GM18507 (cell line): ENCODE results near the gene CHRNA10.
A peak's percentile ranks its signal among the peaks of the same experiment; 100 is the strongest.
"Not testable (repeated sequence)": the region's sequence is repeated elsewhere in the genome, so short reads cannot be mapped to it uniquely, and the experiment has no call there.

Experiments used
- DNase-seq: peaks from one replicate; pipeline ENCODE4 v3.0.0; 2011; ENCODE audit warnings: low read depth; ENCODE audit not compliant: insufficient read length; ENCODE audit errors: extremely low spot score
- FAIRE-seq: peaks from 2 replicates; lab custom pipeline; 2011; peaks lifted over from hg19 to GRCh38; lab: Jason Lieb, UNC

CHRNA10 gene

DNA sequence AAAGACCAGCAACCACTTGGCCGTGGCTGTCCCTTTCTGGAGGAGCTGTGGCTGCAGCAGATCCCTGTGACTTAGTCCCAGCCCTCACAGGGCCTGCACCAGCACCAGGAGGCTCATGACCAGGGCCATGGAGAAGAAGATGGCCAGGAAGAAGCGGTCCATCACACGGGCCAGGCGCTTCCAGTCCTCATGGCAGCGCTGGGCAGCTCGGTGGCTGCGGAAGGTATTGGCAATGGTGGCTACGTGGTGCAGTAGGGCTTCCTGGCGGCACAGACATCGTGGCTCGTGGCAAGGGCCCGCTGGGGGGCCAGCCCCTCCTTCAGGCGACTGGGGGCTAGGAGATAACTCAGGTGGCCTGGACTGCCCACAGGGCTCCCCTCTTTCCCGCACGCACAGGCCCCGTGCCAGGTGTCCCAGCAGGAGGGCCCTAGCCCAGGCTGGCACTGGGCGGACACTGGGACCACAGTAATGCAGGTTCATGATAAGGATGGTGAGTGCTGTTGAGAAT, 5.1 kb downstream of the CHRNA10 start:
- no peak for FAIRE-seq

DNA sequence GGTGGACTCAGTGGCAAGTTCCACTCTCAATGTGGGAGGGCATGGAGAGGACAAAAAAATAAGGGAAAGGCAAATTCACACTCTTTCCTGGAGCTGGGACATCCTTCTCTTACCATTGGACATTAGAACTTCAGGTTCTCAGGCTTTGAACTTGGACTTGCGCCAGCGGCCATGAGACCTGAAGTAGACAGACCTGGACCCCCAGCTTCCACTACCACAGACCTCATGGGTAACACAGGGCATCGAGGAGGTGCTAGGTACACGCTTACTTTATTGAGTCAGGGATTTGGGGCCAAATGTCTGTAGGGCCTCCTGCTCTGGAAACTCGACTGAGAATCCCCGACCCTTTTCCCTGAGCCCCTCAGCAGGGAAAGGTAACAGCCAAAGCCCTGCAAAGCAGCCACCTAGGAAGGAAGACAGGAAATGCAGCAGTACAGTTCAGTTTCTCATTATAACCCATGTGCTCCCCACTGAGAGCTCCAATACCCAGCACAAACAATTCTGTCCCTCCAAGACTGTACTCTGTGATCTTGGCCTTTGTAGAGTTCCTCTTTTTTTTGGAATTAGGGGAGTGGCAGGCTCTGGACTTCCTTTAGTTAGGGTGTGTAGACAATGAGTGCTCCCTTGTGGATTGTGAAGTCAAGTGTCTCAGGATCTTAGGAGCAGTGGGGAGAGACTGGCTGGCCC, 5.7 kb downstream of the CHRNA10 start:
- no peak for DNase-seq
- FAIRE-seq, result no peak

More for the DNA sequence above, 5.1 kb downstream of the CHRNA10 start:
- no peak for DNase-seq

DNA sequence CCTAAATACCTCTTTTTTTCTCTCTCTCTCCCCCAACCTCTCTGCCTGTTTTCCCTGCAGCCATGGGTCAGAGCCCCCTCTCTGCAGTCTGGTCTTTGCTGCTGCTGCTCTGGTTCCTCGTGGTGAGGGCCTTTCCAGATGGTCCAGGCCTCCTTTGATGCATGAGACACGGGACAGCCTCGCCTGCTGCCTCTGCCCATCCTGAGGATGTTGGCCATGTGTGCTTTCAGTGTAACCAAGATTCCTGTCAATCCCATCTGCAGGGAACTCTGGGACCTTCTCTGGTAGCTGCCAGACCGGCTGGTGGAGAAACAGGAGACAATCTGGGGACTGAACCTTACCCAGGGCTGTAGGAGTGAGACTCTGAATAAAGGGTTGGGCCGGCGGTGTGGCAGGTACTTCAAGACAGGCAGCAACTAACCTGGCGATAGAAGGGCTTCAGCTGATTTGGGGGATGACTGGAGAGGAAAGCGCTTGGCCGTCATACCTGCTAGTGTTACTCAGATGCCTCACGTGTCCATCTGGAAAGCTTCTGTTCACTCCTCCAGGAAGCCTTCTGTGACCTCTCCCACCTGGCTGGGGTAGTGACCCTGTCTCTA, 7.1 kb downstream of the CHRNA10 start:
- DNase-seq, result no peak
- no peak for FAIRE-seq

DNA sequence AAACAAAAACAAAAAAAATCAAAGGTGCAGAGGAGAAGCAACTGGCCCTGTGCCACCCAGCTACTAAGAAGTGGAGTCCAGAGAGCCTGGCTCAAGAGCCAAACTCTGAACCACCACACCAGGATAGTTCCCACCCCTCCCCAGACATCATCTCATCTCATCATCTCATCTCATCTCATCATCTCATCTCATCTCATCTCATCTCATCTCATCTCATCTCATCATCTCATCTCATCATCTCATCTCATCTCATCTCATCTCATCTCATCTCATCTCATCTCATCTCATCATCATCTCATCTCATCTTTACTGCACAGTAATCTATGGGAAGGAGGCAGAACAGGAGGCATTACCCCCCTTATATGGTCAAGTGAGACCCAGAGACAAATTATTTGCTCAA, 8.3 kb downstream of the CHRNA10 start:
- FAIRE-seq, result no peak

DNA sequence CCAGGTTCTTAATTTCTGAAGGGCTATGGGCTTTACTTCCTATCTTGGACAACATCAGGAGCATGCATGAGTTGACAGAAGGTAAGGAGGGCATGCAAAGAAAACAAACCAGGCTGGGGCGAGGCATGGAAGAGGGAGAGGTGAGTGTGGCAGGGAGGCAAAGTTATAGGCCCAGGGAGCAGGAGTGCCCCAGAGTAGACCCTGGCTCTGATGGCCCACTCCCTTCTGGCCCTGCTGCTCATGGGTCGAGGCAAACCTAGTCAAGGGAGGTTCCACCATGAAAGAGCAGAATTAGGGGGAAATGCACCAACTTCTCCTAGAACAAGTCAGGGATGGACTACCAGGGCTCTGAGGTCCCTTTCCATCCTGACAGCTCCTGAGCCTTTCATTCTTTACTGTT, 10.2 kb downstream of the CHRNA10 start:
- FAIRE-seq, result no peak
- no peak for DNase-seq

More for the DNA sequence above, 8.3 kb downstream of the CHRNA10 start:
- no peak for DNase-seq

DNA sequence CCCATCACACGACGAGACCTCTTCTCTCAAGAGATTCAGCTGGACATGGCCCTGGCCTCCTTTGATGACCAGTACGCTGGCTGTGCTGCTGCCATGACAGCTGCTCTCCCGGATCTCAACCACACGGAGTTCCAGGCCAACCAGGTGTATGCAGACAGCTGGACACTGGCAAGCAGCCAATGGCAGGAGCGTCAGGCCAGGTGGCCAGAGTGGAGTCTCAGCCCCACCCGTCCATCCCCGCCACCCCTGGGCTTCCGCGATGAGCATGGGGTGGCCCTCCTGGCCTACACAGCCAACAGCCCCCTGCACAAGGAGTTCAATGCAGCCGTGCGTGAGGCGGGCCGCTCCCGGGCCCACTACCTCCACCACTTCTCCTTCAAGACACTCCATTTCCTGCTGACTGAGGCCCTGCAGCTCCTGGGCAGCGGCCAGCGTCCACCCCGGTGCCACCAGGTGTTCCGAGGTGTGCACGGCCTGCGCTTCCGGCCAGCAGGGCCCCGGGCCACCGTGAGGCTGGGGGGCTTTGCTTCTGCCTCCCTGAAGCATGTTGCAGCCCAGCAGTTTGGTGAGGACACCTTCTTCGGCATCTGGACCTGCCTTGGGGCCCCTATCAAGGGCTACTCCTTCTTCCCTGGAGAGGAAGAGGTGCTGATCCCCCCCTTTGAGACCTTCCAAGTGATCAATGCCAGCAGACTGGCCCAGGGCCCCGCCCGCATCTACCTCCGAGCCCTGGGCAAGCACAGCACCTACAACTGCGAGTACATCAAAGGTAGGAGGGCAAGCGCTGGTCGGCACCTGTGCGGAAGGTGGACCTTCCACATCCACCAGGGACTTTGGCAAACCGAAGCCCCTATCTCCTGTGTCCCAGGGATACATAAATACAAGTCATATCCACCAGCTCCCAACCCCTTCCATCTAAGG, 11.3 kb downstream of the CHRNA10 start:
- DNase-seq, result no peak
- FAIRE-seq, result no peak

DNA sequence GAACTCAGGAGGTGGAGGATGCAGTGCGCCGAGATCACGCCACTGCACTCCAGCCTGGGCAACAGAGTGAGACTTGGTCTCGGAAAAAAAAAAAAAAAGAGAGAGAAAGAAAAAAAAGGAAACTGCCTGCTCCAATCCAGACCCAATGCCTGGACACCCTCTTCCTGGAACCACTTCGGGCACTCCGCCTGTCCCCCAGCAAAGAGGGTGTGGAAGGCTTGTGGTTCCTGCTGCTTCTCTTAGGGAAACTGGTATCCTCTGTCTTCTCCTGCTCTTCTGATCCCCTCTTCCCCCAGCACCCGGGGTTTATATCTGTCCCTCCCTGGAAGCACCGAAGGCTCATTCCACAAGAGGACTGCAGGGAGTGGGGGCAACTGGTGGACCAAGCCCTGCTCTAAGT, 12.9 kb downstream of the CHRNA10 start:
- FAIRE-seq, result no peak
- no peak for DNase-seq

DNA sequence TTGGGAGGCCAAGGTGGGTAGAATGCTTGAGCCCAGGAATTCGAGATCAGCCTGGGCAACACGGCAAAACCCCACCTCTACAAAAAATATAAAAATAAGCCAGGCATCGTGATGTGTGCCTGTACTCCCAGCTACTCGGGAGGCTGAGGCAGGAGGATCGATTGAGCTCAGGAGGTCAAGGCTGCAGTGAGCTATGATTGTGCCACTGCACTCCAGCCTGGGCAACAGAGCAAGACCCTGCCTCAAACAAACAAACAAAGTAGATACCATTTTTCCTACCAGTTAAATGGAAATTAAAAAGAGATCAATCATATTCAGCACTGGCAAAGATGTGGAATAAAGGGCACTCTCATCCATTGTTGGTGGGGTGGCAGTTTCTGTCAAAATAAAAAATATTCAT, 13.9 kb downstream of the CHRNA10 start:
- not testable (repeated sequence) for DNase-seq, FAIRE-seq

DNA sequence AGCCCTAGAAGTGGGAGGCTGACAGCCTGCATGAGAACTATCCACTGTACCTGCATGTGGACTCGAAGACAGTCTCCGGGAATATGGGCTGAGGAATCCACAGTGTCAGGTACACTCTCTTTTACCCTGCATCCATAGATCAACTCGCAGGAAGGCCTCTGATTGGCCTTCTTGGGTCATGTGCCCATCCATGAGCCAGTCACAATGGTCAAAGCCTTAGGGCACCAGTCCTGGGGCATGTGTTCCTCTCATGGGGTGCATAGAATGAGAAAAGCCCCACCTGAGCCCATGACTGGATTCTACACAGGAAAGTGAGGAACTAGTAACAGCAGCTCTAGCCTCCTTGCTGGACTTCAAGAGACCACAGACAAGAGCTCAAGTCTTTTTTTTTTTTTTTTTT, 15.6 kb downstream of the CHRNA10 start:
- FAIRE-seq (no peak), DNase-seq (no peak)

DNA sequence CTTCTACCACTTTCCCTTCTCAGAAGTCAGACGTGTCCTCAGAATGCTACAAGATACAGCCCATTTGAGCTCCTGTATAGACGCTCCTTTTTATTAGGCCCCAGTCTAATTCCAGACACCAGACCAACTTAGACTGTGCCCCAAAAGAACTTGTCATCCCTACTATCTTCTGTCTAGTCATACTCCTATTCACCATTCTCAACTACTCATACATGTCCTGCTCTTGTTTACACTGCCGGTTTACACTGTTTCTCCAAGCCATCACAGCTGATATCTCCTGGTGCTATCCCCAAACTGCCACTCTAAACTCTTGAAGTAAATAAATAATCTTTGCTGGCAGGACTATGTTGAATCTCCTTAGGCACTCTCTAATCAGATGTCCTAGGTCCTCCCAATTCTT, 18.7 kb downstream of the CHRNA10 start:
- not testable (repeated sequence) for FAIRE-seq, DNase-seq

DNA sequence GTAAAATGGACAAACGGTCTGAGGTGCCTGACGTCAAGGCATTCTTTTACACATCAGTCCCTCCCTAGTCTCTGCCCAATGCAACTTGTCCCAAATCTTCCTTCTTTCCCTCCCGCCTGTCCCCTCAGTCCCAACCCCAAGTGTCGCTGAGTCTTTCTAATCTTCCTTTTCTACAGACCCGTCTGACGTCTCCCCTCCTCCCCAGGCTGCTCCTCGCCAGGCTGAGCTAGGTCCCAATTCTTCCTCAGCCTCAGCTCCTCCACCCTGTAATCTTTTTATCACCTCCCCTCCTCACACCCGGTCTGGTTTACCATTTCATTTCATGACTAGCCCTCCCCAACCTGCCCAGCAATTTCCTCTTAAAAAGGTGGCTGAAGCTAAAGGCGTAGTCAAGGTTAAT, 21.8 kb downstream of the CHRNA10 start:
- not testable (repeated sequence) for DNase-seq, FAIRE-seq

DNA sequence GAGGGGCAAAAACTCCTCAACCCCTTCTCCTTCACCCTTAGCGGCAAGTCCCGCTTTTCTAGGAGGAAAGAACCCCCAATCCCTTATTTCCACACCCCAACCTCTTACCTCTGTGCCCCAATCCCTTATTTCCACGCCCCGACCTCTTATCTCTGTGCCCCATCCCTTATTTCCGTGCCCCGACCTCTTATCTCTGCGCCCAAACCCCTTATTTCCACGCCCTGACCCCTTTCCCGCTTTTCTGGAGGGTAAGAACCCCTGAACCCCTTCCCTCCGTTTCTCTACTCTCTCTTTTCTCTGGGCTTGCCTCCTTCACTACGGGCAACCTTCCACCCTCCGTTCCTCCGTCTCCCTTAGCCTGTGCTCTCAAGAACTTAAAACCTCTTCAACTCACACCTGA, 22.3 kb downstream of the CHRNA10 start:
- DNase-seq, FAIRE-seq: not testable (repeated sequence)

DNA sequence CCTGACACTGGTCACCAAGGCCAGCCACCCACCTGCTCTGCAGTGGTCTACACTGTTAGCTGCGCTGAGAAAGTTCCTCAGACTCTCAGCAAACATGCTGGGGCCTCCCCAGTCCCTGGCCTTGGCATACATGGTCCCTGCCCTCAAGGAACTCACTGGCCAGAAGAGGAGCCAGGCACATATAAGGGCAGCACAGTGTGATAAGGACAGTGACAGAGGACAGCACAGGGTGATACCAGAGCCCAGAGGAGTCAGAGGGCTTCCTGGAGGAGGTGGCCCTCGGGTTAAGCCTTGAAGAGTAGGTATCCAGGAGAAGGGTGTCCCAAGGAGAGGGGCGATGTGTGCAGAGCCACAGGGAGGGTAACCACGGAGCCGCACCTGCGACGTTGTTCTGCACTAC, 25.6 kb downstream of the CHRNA10 start:
- DNase-seq, result no peak
- no peak for FAIRE-seq

DNA sequence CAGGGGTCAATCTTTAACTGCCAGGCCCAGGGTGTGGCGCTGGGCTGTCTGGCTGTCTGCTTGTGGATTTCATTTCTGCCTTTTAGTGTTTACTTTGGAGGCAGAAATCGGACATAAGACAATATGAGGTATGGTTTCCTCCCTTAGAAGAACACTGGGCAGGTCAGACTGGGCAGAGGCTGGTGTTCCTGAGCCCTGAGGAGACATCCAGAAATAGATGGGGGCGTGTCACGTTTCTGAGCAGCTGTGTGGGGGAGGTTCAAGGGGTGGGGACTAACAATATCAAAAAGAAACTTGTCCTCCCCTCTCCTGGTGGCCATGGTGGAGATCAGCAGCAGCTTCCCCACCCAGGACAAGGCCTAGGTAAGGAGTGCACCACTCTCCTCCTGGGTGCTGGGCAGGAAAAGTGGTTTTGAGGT, 26.4 kb downstream of the CHRNA10 start, which contains the start of gene ART1:
ART1 (plus strand) TSS at position 312 of the 419 bp plus-strand sequence. CDS start 14,086 bp downstream, outside the sequence.
- DNase-seq (no peak), FAIRE-seq (no peak)

DNA sequence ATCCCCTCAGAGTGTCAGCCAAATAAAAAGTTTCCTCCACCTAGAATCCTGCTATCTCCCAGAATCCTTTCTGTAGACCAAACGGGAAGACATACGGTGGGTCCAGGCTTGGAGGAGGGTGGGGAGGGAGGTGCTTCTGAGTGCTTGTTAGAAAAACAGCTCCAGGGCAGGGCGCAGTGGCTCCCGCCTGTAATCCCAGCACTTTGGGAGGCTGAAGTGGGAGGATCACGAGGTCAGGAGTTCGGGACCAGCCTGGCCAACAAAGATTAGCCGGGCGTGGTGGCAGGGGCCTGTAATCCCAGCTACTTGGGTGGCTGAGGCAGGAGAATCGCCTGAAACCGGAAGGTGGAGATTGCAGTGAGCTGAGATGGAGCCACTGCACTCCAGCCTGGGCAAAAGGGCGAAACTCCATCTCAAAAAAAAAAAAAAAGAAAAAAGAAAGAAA, 28.1 kb downstream of the CHRNA10 start:
- DNase-seq, FAIRE-seq: not testable (repeated sequence)

DNA sequence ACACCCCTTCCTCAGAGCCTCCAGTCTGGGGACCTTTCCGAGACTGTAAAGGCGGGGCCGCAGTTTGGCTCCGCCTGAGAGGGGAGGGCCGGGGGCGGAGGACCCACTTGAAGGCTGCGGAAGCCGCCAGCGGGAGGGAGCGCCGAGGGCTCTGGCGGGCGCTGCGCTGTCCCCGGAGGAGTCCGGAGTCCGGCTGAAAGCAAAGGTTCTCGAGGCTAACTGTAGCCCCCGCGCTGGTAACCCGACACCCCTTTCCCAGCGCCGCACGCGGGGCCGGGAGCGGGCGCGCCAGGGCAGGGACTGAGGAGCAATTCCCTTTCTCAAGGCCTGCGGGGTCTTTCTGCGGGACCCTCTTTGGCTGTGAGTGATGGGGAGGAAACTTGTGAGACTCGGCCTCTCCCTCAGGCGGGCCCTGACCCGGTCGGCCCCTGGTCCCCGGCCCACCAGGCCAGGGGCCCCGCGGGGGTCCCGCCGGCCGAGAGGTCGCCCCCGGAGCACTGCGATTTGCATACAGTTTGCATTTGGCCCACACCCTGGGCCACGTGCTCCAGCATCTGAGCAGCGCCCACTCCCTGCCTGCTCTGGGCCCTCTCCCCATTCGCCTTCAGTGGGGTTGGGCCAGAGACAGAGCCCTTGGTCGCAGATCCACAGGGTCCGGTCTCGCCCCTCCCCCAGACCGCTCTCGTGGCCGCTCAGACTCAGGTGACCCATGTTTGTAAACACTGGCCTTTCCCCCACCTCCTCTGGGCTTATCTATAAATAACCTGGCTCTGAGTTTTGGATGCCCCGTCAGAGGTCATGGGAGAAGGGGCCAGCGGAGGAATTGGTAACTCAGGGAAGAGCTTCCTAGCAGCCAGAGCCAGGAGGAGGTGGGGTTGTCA, 28.9 kb downstream of the CHRNA10 start:
- no peak for FAIRE-seq

DNA sequence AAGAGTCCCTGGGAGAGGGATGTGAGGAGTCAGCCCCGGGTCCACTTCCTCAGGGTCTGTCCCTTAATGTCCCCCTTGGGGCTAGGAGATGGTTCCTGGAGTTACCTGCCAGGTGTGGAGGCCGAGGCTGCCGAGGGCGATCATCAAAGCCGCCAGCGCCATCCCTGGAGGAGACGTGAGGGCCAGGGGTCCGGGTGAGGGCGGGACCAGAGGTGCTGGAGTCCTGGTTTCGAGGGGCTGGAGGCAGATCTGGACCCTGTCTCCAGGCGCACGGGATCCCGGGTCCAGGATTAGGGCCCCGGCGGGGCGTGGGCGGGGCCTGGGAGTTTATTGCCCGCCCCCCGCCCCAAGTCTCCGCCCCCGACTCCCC, 29.5 kb downstream of the CHRNA10 start, which contains the start of gene ART5:
ART5 (minus strand) TSS at position 292 of the 370 bp plus-strand sequence; CDS start at position 162, 130 bp downstream.
- no peak for DNase-seq
- FAIRE-seq, result no peak

More for the DNA sequence above, 28.9 kb downstream of the CHRNA10 start:
- peak; percentile 23 for DNase-seq

DNA sequence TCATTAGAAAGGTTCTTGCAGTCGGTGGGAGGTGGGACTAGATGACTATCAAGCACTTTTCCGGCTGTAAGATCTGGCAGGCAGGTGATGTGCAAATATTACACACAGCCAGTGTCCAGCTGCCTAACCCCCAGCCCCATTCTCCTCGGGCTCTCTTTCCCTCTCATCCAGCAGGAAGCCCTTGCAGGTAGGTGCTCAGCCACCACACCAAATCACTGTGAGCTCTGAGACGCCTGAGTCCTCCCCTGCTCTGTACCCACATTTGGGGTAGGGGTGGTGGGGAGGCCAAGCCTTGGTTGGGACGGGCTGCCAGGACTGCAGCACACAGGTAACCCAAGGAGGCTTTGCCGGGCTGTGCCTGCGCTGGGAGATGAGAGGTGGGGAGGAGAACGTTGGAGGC, 30.0 kb downstream of the CHRNA10 start:
- FAIRE-seq, result no peak
- no peak for DNase-seq

DNA sequence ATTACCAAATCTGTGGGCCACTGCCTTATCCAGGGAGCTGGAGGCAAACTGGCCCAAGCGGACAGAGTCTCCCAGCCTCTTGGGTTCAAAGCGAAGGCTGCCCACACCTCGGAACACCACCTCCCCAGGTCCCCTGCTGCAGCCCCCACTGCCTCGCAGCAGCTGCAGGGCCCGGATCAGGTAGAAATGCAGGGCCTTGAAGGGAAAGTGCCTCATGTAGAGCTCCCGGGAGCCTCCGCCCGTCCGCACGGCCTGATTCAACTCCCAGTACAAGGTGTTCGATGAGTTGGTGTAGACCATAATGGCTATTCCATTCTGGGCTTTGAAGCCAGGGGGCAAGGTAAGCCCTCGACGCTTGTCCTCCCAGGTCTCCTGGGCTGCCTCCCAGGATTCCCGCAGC, 31.3 kb downstream of the CHRNA10 start:
- DNase-seq (no peak), FAIRE-seq (no peak)
